ENCODE results near the gene SEC61B. TPM values are rescaled to one million over a fixed set of nuclear protein-coding genes. Genes with fewer than 3 reads are reported as not detected.

Gene SEC61B
- 100 to 1,000 TPM; 139 to 160 (median 151) TPM for polyA plus RNA-seq (ENCODE audit: insufficient read length in 3 of 3)

DNA sequence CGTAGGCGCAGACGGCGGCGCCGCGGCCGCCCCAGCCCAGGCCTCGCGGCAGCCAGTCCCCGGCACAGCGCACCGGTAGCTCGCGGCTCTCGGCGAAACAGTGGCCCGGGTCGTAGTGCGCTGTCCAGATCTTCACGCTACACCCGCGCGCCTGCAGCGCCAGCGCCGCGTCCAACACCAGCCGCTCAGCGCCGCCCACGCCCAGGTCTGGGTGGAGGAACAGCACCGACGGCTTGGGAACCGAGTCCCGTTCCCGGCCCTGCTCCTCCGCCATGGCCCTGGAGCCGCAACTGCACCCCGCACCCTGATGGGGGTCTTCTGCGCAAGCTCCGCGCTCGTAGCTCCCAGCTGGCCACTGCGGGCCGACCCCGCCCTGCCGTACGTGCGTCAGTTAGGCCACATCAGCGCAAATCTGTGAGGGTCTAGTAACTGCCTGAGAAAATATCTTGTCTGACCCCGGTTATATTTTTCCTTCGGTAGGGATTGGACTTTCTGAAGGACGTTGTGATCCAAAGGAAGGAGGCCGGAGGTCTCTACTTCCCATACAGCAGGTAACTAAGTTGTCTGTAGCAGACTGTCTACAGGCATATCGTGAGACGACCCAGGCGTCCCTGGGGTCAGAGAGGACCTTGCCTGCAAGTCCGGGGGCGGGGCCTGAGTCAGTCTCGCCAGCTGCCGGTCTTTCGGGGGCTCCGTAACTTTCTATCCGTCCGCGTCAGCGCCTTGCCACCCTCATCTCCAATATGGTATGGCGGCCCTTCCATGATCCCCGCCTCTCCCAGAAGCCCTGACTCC lies at the start of gene SEC61B, which contains the start of gene ALG2:
TSS of gene SEC61B (plus strand) at position 662 of the 795 bp plus-strand sequence. CDS start at position 744, 82 bp downstream.
TSS of gene ALG2 (minus strand) at position 322 of the 795 bp plus-strand sequence. CDS start at position 274, 48 bp downstream.
- peak; percentile 88 to 98 (median 93) for DNase-seq (ENCODE audit: low read depth in 3 of 3, low spot score in 2 of 3)

DNA sequence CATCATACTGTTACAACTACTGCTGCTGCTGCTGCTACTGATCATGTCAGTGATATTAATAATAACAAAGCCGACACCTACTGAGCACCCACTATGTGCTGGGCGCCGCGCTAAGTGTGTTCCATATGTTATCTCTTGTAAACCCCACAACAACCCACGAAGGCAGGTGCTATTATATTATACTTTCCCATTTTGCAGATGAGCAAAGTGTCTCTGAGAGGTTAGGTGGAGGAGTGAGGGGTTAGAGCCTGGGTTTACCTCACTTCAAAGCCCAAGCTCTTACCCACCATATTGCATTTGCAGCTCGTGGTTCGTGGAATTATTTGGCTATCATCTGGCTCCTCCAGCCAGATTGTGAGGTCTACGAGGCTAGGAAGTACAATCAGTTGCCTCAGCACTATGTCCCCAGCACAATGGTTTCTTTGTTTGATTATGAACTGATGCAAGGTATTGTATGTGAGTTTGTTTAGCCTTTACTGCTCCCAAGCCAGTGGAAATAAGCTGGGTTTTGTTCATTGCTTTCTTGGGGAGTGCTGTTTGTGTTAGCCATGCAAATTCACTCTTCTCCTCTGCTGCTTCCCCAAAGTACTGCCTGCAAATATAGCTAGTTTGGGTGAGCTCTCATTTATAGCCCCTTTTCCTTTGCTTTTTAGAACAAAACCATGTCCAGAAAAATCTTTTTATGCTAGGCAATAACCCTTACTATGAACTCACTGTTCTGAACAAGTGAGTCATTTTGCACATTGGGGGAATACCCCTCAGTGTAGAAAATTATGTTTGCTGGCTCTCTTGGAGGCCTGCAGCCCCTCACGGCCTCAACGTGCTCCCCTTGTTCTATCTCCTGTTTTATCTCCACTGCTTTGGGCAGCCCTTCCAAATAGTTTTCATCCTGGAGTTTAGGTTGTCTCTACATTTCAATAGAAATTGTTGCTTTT lies 48.2 kb upstream of the SEC61B start:
- no peak for DNase-seq (ENCODE audit: low read depth in 3 of 3, low spot score in 2 of 3)

DNA sequence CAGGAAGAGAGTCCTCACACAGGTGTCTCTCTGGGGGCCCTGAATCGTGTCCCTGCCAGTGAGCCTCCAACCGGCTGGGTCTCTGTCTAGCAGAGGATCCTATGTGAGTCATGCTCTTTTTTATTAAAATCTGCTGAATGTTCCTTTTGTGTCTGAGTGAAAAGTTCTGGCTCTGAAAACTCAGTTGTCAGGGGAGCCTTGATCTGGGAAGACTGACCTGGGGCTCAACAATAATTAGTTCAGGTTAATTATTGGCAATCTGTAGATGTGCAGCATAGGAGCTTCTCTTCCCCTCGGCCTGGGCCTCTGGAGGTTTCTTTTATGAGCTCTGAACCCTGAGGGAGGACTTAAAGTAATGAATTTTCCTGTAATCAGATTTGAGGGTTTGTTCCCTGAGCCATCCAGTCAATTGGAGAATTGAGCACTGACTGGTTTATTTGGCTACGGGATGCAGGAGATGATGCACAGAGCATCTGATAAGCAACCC lies 45.5 kb upstream of the SEC61B start:
- DNase-seq (ENCODE audit: low read depth in 3 of 3, low spot score in 2 of 3) = no peak

DNA sequence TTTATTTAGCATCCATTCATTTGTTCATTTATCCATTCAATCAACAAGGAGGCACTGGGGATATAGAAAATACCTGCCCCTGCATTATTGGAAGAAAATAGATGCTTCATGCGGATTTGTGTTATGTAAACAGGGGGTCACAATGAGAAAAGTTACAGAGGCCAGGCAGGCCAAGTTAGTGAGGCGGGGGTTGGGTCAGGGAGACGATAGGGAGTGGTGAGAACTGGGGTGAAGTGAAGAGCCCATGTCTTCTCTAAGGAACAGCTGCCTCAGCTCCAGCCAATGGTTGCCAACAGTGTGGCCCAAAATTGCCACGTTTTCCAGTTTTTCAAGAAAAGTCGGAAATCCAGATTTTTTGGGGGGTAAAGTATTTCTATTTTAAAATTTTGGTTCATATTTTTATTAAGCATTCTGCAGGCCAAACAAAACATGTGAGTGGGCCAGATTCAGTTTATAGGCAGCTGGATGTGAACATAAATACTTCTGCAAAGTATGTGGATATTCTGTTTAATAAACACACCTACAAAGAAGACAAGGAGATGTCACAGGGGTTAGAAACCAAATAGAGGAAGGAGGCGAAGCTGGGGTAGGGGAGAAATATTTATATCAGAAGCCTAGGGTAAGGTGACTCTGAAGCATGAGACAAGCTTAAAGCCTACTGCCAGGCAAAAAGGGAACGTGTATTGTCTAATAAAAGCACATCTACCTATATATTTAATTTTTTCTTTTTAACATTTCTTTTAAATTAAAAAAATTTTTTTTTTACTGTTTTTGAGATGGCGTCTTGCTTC lies 44.3 kb upstream of the SEC61B start:
- no peak for DNase-seq (ENCODE audit: low read depth in 3 of 3, low spot score in 2 of 3)

DNA sequence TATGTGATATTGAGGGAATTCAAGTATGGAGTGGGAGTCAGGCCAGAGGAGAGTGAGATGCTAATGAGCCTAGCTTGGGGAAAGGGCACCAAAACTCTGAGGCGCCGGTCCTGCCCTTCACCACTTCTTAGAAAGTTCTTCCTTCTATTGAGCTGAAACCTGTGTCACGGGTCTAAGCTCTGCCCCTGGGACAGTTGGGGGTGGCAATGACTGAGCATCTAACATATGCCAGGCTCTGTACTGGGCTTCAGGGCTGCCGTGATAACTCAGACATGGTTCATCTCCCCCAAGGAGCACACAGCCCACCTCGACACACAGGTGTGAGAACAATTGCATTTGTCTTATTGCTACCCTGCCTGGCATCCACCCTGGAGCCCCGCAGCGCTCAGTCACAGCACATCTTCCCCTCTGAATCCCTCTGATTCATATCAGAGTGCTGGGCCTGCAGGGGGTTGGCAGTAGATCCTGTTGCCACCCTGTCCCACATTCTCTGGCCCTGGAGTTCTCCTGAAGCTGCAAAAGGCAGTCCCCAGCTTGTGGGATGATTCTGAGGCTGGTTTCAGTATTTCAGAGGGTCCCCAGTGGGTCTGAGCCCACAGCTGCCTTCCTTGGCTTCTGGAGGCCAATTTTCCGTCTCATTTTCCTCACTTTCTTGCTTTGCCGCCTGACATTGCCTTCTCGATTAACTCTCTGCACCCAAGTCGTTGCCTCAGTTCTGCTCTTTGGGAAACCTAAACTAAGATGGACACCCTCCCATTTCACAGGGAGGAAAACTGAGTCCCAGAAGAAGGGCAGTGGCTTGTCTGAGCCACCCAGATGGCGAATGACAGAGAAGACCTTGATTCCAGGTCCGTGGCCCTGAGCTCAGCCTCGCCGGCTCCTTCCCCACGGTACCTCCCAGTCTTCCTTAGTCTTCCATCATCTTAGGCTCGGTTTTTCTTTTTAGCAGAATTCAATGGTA lies 42.9 kb upstream of the SEC61B start:
- DNase-seq (ENCODE audit: low read depth in 3 of 3, low spot score in 2 of 3) = no peak

DNA sequence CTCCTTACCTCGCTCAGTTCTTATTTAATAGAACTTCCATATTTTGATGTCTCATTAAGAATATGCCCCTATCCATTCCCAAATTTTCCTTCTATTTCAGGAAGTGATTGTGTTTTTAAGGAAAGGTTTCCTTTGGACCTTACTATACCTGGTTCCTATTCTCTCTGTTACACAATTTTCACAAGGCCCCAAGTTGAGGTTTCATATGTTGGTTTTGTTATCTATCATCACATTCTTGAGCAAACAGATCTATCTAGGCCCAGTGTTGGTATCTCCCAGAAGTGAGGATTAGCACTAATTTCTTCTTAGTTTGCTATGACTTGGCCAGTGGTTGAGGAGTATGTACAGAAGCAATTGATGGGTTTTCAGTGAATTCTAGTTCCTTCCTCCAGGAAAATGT lies 41.9 kb upstream of the SEC61B start:
- no peak for DNase-seq (ENCODE audit: low read depth in 3 of 3, low spot score in 2 of 3)

DNA sequence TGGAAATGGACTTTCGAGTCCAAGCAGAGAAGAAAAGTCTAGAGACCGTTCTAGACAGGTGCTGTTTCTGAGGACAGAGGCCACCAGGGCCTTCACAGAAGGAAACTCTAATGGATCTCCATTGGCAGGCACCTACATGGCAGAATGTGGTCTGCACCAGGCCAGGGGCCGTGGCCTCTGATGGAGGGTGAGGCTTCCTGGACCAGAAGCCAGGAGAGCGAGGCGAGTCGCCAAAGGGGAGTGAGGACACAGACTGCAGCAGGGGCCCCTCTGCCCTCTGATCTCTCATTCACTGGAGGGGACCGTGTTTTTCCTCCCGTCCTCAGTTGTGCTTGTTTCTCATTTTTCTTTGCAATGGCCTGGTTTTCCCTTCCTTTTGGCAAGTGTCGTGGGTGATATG lies 41.4 kb upstream of the SEC61B start:
- no peak for DNase-seq (ENCODE audit: low read depth in 3 of 3, low spot score in 2 of 3)

DNA sequence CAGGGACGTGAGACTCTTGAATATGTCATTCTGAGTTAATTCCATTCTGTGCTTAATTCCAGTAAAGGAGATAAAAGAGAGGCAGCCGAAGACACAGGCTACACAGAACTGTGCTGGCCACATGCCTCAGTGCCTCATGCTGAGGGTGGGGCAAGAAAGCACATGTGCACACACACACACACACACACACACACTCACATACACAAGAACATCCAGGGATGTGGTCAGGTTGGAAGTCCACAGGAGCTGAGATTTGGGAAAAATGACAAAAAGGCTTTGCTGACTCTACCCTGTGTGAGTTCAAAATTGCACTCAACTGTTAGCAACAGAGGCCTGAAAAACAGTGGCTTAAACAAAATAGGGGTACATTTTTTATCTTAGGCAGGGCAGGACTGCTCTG lies 40.9 kb upstream of the SEC61B start:
- DNase-seq (ENCODE audit: low read depth in 3 of 3, low spot score in 2 of 3) = no peak

DNA sequence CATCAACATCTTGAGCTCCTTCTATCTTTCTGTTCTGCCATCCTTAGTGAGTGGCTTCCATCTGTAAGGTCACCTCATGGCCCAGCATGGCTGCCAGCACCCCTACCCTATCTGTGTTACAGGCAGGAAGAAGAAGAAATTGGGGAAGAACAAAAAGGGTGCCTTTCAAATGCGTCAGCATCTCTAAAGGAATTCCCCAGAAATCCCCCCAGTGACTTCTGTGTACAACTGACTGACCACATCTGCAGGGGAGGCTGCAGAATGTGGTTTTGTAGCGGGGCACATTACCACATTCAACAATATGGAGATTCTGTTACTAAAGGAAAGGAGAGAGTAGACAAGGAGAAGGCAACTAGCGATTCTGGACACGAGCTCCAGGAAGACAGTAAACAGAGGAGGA lies 40.5 kb upstream of the SEC61B start:
- no peak for DNase-seq (ENCODE audit: low read depth in 3 of 3, low spot score in 2 of 3)

DNA sequence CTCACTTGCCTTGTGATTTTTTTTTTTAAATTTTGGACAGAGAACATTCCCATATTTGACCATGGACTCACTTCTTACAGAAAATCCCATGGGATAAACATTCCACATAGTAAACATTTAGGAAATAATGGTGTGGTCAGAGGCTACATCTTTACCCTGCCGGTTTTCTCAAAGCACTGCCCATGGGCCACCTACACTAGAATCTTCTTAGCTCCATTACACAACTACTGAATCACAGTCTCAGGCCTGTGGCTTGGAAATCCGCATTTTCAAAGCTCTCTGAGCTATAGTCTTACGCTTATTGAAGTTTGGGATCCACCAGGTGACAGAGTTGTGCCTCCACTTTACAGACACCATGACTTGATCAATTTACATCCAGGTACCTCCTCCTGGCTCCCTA lies 39.7 kb upstream of the SEC61B start:
- DNase-seq (ENCODE audit: low read depth in 3 of 3, low spot score in 2 of 3) = no peak

DNA sequence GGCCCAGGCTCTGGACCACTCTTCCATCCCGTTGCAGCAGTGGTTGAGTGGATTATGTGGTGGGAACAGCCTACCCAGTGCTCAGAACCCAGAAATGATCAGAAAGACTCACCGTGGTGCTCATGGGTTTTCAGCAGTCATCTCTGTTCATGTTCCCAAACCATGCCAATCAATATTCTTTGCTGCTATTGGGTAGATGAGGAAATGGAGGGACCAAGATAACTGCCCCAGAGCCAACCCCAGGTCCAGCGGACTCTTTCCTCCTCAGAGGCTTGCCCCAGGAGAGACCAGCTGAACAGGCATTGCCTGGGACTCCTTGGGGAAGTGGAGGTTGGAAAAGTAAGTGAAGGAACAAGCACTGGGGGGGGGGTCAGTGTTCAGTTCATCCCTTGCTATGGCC lies 38.5 kb upstream of the SEC61B start:
- DNase-seq (ENCODE audit: low read depth in 3 of 3, low spot score in 2 of 3) = no peak

DNA sequence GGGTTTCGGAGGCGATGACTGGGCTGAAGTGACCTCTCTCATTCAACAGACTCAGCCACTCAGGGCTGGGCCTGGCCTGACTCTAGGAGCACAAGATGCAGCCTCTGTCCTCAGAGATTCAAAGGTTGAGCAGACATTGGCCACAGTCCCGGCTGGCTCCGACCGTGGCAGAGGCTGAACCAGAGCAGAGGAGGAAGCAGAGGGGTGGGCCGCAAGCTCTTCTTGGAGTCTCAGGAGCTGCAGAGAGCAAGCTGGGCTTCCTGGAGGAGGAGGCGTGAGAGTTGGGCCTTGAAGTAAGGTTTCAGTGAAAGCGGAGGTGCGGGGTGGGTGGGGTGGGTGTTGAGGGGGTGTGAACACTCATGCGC lies 38.0 kb upstream of the SEC61B start:
- DNase-seq (ENCODE audit: low read depth in 3 of 3, low spot score in 2 of 3) = no peak

DNA sequence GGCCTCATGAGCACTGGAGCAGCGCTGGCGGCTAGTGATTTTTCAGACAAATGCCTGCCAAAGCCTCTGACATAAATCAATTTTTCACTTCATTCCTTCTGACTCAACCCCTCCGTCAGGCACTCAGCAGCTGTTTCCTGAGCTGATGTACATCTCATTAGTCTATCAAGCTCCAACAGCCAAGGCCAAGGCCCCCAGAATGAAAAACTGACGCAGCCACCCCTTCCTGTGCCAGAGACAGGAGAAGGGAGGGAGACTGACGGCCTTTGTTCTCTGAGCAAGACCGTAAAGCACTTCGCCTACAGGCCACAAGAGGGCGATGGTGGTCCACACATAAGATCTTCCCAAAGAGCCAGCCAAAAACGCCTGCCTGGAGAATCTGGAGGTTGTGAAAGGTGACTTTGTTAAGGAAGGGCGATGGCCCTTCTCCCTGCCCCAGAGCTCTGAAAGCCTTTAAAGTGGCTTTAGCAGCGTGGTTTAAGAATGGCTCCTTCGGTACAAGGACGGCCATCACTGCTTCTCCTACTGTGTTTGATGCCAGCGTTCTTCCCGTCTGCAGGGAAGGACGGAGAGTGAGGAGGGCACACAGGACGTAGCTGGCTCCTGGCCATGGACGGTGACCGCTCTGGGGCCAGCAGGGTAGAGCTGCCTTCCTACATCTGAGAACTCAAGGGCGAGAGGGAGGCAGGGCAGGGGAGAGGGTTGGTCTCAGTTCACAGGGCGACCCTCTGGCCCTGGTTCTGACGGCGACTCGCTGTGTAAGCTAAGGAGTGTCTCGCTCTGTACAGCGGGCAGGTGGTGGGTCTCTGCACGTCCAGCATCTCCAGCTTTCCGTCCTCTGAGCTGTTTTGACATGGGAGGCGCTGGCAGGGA lies 37.4 kb upstream of the SEC61B start:
- peak; percentile 86 to 87 (median 86) for DNase-seq (ENCODE audit: low read depth in 3 of 3, low spot score in 2 of 3)

DNA sequence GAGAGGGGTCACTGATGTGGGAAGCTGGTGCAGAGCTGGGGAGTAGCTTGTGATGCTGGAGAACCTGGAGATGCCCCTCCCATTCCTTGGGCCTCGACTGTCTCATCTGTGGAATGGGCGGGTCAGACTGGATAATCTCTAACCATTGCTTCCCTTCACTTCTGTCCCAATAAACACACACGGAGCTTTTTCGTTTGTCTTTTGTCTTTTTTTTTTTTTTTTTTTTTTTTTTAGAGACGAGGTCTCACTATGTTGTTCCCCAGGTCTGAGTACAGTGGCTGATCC lies 36.8 kb upstream of the SEC61B start:
- DNase-seq (ENCODE audit: low read depth in 3 of 3, low spot score in 2 of 3) = no peak

DNA sequence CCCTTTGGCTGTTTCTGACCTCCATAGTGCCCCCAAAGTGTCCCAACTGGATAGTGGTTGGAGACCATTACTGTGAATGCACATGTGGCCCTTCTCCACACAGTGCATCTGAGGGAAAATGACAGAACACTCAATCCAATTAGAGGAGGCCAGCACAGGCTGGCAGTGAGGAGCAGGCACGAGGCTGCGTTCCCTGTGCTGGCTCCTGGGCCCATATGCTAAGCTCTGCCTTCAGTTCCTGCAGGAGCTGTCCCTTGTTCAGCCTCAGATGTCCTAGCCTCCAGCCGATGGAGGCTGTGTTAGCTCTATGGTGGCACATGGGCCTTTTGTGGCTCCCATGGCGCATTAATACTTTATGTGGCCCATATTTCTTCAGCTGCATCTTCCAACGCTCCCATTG lies 36.1 kb upstream of the SEC61B start:
- DNase-seq (ENCODE audit: low read depth in 3 of 3, low spot score in 2 of 3) = no peak

DNA sequence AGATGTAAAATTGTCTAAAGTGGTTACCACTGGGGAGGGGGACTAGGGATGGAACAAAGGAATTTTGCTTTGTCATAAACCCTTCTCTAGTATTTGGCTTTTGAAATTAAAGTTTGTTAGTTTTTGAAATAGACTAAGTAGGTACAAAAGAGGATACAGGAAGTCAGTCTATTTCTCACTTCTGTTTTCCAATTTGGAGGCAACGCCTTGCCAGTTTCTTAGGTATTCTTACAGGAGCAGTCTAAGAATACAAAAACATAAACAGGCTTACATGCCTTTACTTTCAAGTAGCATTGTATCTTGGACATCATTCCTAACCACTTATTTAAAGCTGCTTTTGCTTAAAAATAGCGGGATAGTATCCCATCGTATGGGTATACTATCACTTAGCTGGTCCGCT lies 34.8 kb upstream of the SEC61B start:
- DNase-seq (ENCODE audit: low read depth in 3 of 3, low spot score in 2 of 3) = no peak

DNA sequence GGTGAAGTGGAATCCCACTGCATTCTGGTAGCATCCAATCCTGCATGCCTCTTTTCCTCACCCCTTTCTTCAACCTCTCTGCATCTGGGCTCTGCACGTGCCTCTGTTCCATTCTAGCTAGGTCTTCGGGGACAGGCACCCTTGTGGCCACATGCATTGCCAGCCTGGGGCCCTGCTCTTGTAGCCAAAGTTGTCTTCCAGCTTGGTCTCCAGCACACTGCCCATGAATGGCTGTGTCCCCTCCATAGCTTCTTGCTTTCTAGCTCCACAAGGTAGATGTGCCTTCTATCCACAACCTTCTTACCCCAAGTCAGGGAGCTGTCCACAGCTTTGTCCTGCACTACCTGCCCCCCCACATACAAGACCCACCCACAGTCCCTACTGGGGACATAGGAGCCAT lies 32.9 kb upstream of the SEC61B start:
- DNase-seq (ENCODE audit: low read depth in 3 of 3, low spot score in 2 of 3) = no peak

DNA sequence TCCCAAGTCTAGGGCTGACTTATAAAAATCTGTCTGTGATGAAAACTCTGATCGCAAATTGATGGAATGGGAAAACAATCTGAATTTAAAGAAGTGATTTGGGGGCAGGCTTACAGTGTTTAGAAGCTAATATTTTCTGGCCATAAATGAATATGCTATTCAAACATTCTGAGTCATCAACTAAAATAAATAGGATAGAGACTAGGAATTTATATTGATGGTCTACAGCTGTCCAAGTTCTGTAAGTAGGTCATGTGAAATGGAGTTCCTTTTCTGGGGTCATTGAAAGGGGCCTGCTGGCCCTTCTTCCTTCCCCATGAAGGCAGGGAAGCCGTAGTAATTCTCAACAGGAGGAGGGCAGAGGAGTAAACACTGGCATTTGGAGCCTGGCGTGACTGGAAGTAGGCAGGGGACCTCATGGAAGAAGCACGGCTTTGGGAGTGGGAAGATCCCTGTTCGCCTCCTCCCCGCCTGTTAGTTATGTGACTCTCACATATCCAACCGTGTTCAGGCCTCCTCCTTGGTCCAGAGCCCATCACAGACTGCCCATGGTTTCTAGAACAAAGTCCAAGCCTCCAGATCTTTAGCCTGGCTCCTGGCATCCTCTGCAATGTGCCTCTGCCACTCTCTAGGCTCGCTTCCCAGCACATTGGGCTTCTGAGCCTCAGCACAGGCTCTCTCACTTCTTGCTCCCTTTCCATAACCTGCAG lies 32.0 kb upstream of the SEC61B start:
- DNase-seq (ENCODE audit: low read depth in 3 of 3, low spot score in 2 of 3) = no peak
